Tibial artery (tissue), 4 donors: Measurements from ENCODE around the gene PRRC2B.

Experiments
- DNase-seq, 2 donors: peaks; one replicate each; pipeline ENCODE4 v3.0.0-alpha.2; 2019
- H3K27ac ChIP-seq, 2 donors: fragments of 200-600 bp; sonication (generic) in 1 of 2; 1 replicate in 1 of 2; 2 replicates in 1 of 2; pipeline ENCODE4 v1.5.1; 2018 to 2019; ENCODE audit warnings: mild to moderate bottlenecking in 1 of 2
- H3K27me3 ChIP-seq, 2 donors: fragments of 200-600 bp; sonication (generic) in 1 of 2; one replicate each; pipeline versions ENCODE4 v1.5.1 to v1.6.0; 2016 to 2019
- H3K36me3 ChIP-seq, 3 donors: fragments of 200-600 bp; sonication (generic) in 2 of 3; one replicate each; pipeline ENCODE4 v1.5.1; 2016 to 2019; ENCODE audit warnings: mild to moderate bottlenecking in 2 of 3
- H3K4me1 ChIP-seq, 4 donors: fragments of 200-600 bp; sonication (generic) in 2 of 4; 1 replicate in 3 of 4; 2 replicates in 1 of 4; pipeline ENCODE4 v1.5.1; 2016 to 2019
- H3K4me3 ChIP-seq, 2 donors: fragments of 200-600 bp; sonication (generic) in 1 of 2; 1 replicate in 1 of 2; 2 replicates in 1 of 2; pipeline ENCODE4 v1.5.1; 2018 to 2019; ENCODE audit warnings: mild to moderate bottlenecking in 2 of 2
- H3K9me3 ChIP-seq, 3 donors: fragments of 200-600 bp; sonication (generic) in 1 of 3; one replicate each; pipeline ENCODE4 v1.5.1; 2016 to 2019
- intact Hi-C: fragments of 100-400 bp; cut with DNase I; formaldehyde crosslinking; loops from one replicate; pipeline ENCODE4 v1.15.0; 2023; ENCODE audit warnings: low total_unique reads
- TF ChIP-seq, protein P1 (sequence below), 2 experiments: fragments of 200-600 bp in 1 of 2; fragments of 450-650 bp in 1 of 2; IDR thresholded peaks; one replicate each; pipeline ENCODE4 v1.5.1; 2017 to 2019; ENCODE audit warnings: antibody characterized with exemption in 2 of 2, mild to moderate bottlenecking in 1 of 2, moderate library complexity in 1 of 2

PRRC2B gene

DNA sequence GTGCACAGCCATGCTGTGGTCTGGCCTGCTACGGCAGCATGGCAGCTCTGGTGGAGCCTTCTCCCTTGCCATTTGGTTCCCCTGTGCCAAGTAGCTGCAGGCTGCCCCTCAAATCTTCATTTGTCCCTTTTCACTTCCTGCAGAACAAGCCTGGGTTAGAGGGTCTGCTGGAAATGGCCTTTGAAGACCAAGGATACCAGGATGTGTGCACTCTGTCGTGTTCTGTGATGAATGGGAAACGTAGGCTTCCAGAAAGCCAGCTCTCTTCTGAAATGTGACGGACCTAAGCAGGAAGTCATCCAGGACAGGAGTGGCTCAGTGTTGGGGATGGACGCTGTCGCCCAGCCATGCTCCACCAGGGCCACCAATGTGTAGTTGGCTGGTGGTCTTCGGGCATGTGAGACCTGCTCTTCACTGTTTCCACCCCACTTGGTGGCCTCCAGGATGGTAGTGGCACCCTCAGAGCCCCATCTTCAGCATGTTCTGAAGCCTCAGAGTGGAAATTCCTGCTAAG is 105.4 kb downstream of the PRRC2B start:
- H3K27ac ChIP-seq = no peak overlapping the region
- H3K9me3 ChIP-seq = no peaks in the 10 kb centered on the region
- no peaks in the 10 kb centered on the region for H3K27me3 ChIP-seq
- TF ChIP-seq, protein P1, sequence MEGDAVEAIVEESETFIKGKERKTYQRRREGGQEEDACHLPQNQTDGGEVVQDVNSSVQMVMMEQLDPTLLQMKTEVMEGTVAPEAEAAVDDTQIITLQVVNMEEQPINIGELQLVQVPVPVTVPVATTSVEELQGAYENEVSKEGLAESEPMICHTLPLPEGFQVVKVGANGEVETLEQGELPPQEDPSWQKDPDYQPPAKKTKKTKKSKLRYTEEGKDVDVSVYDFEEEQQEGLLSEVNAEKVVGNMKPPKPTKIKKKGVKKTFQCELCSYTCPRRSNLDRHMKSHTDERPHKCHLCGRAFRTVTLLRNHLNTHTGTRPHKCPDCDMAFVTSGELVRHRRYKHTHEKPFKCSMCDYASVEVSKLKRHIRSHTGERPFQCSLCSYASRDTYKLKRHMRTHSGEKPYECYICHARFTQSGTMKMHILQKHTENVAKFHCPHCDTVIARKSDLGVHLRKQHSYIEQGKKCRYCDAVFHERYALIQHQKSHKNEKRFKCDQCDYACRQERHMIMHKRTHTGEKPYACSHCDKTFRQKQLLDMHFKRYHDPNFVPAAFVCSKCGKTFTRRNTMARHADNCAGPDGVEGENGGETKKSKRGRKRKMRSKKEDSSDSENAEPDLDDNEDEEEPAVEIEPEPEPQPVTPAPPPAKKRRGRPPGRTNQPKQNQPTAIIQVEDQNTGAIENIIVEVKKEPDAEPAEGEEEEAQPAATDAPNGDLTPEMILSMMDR (IDR thresholded peaks at IDR 0.05) = no peak
- DNase-seq = no peak
- peaks cover 0 to 23% (median 13%) of the 10 kb centered on the region in 4 donors for H3K4me1 ChIP-seq
- H3K4me3 ChIP-seq = no peak overlapping the region
- intact Hi-C loops = no loop called here
- H3K36me3 ChIP-seq = peaks cover 24 to 63% (median 50%) of the 10 kb centered on the region in 3 donors

DNA sequence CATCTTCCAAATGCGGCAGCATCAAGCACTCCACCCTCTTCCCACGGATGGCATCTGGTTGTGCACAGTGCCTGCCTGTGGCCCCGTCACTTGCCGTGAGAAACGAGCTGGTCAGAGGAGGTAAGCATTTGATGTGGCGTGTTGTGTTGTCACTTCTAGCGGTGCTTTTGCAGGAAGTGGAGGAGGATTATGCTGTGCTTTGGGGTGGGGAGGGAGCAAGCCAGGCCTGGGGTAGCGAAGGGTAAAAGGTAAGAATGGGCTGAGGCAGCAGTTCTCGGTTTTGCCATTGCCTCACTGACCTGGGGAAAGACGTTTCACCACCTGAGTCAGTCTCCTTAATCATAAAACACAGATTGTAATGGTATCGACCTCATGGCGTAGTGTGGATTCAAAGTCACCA is 106.5 kb downstream of the PRRC2B start:
- intact Hi-C loops = no loop called here
- H3K9me3 ChIP-seq = no peaks in the 10 kb centered on the region
- no peaks in the 10 kb centered on the region for H3K27me3 ChIP-seq
- H3K4me1 ChIP-seq = peaks cover 0 to 29% (median 14%) of the 10 kb centered on the region in 4 donors
- H3K36me3 ChIP-seq = peaks cover 13 to 52% (median 39%) of the 10 kb centered on the region in 3 donors
- no peak for DNase-seq
- H3K4me3 ChIP-seq = no peak overlapping the region
- H3K27ac ChIP-seq = no peak overlapping the region
- TF ChIP-seq, protein P1 (IDR thresholded peaks at IDR 0.05) = no peak

DNA sequence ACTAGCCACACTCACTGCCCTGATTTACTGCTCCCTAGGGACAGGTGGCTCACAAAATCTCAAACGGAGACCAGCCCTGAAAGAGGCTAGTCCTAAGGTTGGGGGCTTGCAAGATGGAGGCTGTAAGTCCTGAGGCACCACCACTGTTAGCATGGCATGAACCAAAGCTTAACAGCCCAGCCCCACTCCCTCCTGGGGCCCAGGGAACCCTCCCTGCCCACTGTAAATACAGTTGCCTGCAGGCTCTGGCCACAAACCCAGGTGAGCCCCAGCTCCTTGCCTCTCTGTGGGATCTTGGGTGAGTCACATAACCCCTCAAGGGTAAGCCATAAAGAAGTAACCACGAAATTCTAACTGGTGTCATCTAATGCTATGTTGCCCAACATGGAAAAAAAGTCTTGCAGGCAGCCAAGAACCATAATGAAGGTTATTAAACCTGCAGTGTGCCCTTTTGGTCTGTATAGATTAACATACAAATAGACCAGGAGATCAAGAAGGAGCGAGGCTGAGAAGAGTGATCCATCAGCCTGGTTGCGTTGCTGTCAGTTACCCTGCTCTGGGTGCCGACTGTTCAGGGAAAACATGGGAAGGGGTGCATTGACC is 107.2 kb downstream of the PRRC2B start:
- Histone ChIP-seq H3K9me3 (no peaks in the 10 kb centered on the region), H3K27ac (no peak overlapping the region), H3K4me3 (no peak overlapping the region), H3K4me1 (peaks cover 0 to 29% (median 14%) of the 10 kb centered on the region in 4 donors), H3K36me3 (peaks cover 13 to 46% (median 33%) of the 10 kb centered on the region in 3 donors), H3K27me3 (no peaks in the 10 kb centered on the region)
- intact Hi-C loops = no loop called here
- TF ChIP-seq, protein P1 (IDR thresholded peaks at IDR 0.05) = no peak
- peak in 1 of 2 donors; percentile 12 for DNase-seq

DNA sequence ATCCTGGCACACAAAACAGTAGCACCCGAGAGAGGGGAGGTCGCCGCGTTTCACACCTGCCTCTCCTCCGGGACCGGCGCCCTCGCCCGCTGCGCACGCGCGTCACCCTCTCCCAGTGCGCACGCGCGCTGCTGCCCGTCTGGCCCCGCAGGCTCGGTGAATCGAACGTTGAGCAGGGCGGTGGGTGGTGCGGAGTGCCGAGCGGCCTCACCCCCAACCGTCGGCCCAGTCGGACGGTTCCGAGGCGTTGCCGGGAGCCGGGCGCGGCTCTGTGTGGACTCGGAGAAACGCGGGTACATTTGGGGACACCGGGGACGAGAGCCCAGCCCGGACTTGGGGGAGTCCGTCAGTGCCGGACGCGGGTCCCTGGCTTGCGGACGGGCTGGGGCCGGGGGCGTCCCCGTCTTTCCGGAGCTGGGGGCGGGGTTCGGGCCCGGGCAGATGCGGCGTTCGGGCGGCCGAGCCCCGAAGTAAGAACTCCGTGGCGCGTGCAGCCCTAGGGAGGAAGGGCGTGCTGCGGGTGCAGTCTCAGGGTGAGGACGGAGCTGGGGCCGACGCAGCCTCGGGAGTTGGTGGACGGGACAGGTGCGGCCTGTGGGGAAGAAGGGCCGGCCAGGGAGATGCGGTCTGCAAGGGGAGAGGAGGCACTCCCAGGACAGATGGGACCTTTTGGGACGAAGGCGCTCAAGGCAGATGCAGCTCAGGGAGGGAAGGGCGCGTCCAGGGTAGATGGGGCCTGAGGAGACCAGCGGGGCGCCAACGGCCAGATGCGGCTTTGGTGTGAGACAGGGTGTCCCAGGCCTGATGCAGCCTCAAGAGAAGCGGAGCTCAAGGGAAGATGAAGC is 109.1 kb downstream of the PRRC2B start, which contains the start of gene POMT1:
POMT1 (plus strand) TSS at position 138 of the 845 bp plus-strand sequence. CDS start 1,301 bp downstream, outside the sequence.
- Histone ChIP-seq H3K27me3 (no peaks in the 10 kb centered on the region), H3K4me3 (peak within 1 kb of the TSS; percentile 79 to 98), H3K36me3 (peaks cover 0 to 37% (median 19%) of the 10 kb centered on the region in 3 donors), H3K9me3 (no peaks in the 10 kb centered on the region), H3K27ac (peak within 1 kb of the TSS; percentile 72 to 73), H3K4me1 (peaks cover 0 to 29% (median 14%) of the 10 kb centered on the region in 4 donors)
- intact Hi-C loops = no loop called here
- TF ChIP-seq, protein P1 (IDR thresholded peaks at IDR 0.05) = no peak
- DNase-seq = peak; percentile 81 to 91

DNA sequence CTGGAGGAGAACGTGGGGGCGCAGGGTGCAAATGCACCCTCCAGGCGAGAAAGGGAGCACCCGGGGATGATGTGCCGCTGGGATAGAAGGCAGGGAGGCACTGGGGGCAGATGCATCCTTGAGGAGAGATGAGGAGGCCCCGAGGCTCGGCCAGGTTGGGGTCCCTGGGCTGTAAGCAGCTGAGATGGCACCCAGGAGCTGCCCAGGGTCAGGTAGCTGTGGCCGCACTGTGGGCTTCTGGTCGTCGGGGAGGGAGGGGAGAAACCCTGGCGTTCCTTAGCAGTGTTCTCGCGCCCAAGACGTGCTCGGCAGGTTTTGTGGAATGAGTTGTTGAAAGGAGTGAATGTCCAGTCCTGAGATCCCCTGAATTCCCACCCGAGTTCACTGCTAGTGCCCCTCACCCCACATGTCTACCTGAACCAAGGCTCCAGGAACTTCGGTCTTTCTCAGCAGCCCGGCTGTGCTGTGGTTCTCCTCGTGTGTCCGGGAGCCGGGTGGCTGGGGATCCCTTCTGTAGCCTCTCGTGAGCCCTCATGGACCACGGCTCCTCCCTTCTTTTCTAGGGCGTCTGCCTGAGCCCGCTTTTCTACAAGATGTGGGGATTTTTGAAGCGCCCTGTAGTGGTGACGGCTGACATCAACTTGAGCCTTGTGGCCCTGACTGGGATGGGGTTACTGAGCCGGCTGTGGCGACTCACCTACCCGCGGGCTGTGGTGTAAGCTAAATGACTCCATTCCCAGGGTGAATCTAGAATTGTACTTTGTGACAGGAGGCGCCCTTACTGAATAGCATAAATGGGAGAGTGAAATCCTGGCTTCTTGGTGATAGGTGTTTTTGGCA is 110.0 kb downstream of the PRRC2B start:
- no peak for DNase-seq
- Histone ChIP-seq H3K4me3 (peak overlapping the region; percentile 79 to 98), H3K27me3 (no peaks in the 10 kb centered on the region), H3K27ac (peak overlapping the region in 1 of 2 donors; percentile 73), H3K4me1 (peaks cover 0 to 29% (median 14%) of the 10 kb centered on the region in 4 donors), H3K9me3 (no peaks in the 10 kb centered on the region), H3K36me3 (peaks cover 0 to 34% (median 13%) of the 10 kb centered on the region in 3 donors)
- intact Hi-C loops = no loop called here
- TF ChIP-seq, protein P1 (IDR thresholded peaks at IDR 0.05) = no peak
